Heart left ventricle (tissue), 13 donors: ENCODE data around the gene KCTD13.
"Not testable (repeated sequence)": the region's sequence is repeated elsewhere in the genome, so short reads cannot be mapped to it uniquely, and the experiment has no call there.

ENCODE experiments used
- CTCF ChIP-seq, 12 donors: fragments of 200-600 bp; sonication (generic) in 4 of 12; IDR thresholded peaks; one replicate each; pipeline versions ENCODE4 v1.5.0 to v1.8.0; 2018 to 2022; ENCODE audit warnings: antibody characterized with exemption in 12 of 12, mild to moderate bottlenecking in 5 of 12
- POLR2A ChIP-seq, 2 donors: fragments of 450-650 bp; IDR thresholded peaks; one replicate each; pipeline ENCODE4 v1.6.1; 2017; ENCODE audit warnings: antibody characterized with exemption in 2 of 2, mild to moderate bottlenecking in 2 of 2, moderate library complexity in 2 of 2
- donor health status: ischemic (EF 13 %, LVEDD 7.1; RV severe dilation, severe dysfunction).
- donor health status: DM: no; HTN: yes; CAD: no.
- donor health status: DM: no; HTN: no; CAD: no.
- donor health status: ischemic (EF 25% LVEDD 6.9; RV normal size, moderate dysfunction).
- donor health status: ischemic (EF 25% LVEDD 5.7; RV mildly dilated, moderate dysfunction).
- donor health status: ischemic (EF 35%, LVEDD 5.7; RV mildly dilated, moderate dysfunction).
- donor health status: nonischemic (EF 11% LVEDD 7.7; RV severe dilation, severe dysfunction).
- donor health status: DM: yes; HTN: yes; CAD: no.
- donor health status: PGD.
- donor health status: ischemic (EF 29% LVEDD 5.4; RV normal size, mild dysfunction).
- donor health status: nonischemic (EF 23%, LVEDD 6.1; RV moderate dilation, normal function).

GRCh38 chr16:29959821-29960220 lies 33.8 kb upstream of the KCTD13 start:
- TF ChIP-seq CTCF, POLR2A (IDR thresholded peaks at IDR 0.05): not testable (repeated sequence)
